Activated T-helper 17 cell treated with anti-CD3 and anti-CD28 coated beads, Interleukin-2, amount 50 U/mL, for 72 hours (primary cell): ENCODE measurements around the gene THRB. TPM values are rescaled to one million over a fixed set of nuclear protein-coding genes. Genes with fewer than 3 reads are reported as not detected.

ENCODE experiments used
- ATAC-seq: fragments of 150-1000 bp; cut with Tn5 transposase; replicated peaks from 2 replicates; pipeline ENCODE4 v1.10.0; 2021; ENCODE audit warnings: mild to moderate bottlenecking, moderate library complexity
- H3K27ac Mint-ChIP-seq: one replicate; pipeline ENCODE4 v1.8.0; 2022; ENCODE audit warnings: mixed read lengths
- H3K27me3 Mint-ChIP-seq: one replicate; pipeline ENCODE4 v1.8.0; 2022; ENCODE audit warnings: mixed read lengths
- H3K36me3 Mint-ChIP-seq: one replicate; pipeline ENCODE4 v1.8.0; 2022; ENCODE audit warnings: low read depth, mild to moderate bottlenecking, mixed read lengths
- H3K4me1 Mint-ChIP-seq: one replicate; pipeline ENCODE4 v1.8.0; 2022; ENCODE audit warnings: mixed read lengths
- H3K4me3 Mint-ChIP-seq: one replicate; pipeline ENCODE4 v1.8.0; 2022; ENCODE audit warnings: mild to moderate bottlenecking, mixed read lengths
- H3K9me3 Mint-ChIP-seq: one replicate; pipeline ENCODE4 v1.8.0; 2022; ENCODE audit warnings: mixed read lengths
- total RNA-seq, 2 donors: library from RNA; stranded (reverse); gene quantifications; one replicate each; pipeline ENCODE4 v1.2.3, GENCODE V29; 2022

THRB gene
- total RNA-seq, 2 donors from 2014 or later, result not detected

GRCh38 chr3:24198728-24199127 lies 295.9 kb downstream of the THRB start:
- H3K27me3 Mint-ChIP-seq, result peaks cover 9% of the 10 kb centered on the region
- no peak overlapping the region for H3K27ac Mint-ChIP-seq
- H3K36me3 Mint-ChIP-seq, result no peaks in the 10 kb centered on the region
- ATAC-seq, result no peak
- no peaks in the 10 kb centered on the region for H3K4me1 Mint-ChIP-seq
- H3K4me3 Mint-ChIP-seq, result no peak overlapping the region
- H3K9me3 Mint-ChIP-seq, result no peaks in the 10 kb centered on the region

- ATAC-seq, result no peak
- Mint-ChIP-seq H3K27ac (no peak overlapping the region), H3K4me1 (no peaks in the 10 kb centered on the region)
Observed at GRCh38 chr3:24197809-24198208, 296.8 kb downstream of the THRB start.

DNA sequence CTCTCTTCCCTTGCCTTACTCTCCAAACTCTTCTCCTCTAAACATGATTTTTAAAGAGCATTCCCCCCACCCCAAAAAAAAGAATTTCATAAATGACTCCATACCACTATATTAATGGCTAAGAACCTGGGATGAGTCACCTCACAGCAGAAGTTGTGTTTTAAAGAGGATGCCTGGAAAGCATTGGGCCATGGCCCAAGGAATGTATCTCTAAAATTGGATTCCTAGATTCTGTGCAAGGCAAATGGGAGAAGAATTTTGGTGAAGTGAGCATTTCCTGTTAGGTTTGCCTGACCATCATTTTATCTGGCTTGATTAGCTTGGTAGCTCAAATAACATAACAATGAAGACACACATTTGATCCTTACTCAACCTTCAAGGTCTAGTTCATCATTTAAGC lies 298.1 kb downstream of the THRB start:
- ATAC-seq, result no peak
- no peaks in the 10 kb centered on the region for H3K9me3 Mint-ChIP-seq
- no peaks in the 10 kb centered on the region for H3K4me1 Mint-ChIP-seq
- H3K4me3 Mint-ChIP-seq, result no peak overlapping the region
- H3K27me3 Mint-ChIP-seq, result peaks cover 5% of the 10 kb centered on the region
- no peak overlapping the region for H3K27ac Mint-ChIP-seq
- no peaks in the 10 kb centered on the region for H3K36me3 Mint-ChIP-seq

More at GRCh38 chr3:24197809-24198208, 296.8 kb downstream of the THRB start:
- Mint-ChIP-seq H3K4me3 (no peak overlapping the region), H3K36me3 (no peaks in the 10 kb centered on the region), H3K9me3 (no peaks in the 10 kb centered on the region), H3K27me3 (peaks cover 9% of the 10 kb centered on the region)

DNA sequence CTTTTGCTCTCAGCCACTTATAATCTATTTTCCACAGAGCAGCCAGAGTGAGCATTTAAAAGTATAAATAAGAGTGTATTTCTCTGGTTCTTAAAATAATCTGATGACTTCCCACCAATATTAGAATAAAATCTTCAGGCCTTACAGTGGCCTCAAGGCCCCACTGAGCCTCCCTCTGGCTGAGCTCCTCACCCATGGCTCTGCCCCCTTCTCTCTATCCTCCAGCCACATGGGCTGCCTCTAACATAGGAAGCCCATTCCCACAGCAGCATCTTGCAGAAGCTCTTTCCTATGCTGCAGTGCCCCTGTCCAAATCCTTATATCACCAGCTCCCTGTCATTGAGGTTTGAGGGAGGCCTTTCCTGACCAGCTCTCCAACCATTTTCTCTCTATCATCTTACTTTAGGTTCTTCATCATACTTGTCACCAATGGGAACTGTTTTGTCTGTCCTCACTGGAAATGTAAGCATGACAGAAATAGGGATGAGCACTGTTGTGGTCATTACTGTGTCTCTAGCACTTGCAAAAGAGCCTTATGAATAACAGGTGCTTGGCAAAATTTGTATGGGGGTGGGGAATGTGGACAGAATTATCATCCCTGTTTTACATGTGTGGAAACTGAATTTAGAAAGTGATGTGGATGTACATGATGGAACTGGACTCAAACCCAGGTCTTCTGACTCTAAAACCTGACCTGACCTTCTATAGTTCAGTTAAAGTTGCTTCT lies 299.0 kb downstream of the THRB start:
- Mint-ChIP-seq H3K27me3 (no peaks in the 10 kb centered on the region), H3K9me3 (no peaks in the 10 kb centered on the region), H3K4me1 (no peaks in the 10 kb centered on the region), H3K4me3 (no peak overlapping the region), H3K27ac (no peak overlapping the region), H3K36me3 (no peaks in the 10 kb centered on the region)
- ATAC-seq, result no peak

DNA sequence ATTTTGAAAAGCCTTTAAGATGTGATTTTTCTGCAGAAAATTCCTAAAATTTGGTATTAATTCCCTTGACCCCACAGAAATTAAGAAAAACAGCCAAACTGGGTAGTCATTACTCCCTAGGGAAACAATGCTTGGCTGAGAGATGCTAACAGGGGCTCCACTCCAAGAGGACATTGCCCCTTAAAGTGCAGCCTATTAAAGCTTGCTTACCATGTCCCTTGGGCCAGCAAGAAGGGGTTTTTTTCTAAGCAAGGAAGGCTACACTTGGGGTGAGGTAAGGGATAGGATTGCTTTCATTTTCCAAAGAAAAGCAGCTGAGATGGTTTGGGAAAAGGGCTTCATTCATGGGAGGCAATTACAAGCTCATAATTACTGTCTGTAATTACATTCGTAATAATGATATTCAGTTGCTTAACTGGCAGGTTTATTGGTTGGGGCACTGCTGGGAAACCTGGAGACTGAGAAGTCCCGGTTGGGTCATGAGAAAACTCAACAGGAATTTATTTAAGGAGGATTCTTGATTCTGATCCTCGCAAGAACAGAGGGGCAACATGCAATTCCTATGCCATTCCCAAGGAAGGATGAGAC lies 302.1 kb downstream of the THRB start:
- Mint-ChIP-seq H3K4me1 (no peaks in the 10 kb centered on the region), H3K9me3 (no peaks in the 10 kb centered on the region), H3K36me3 (no peaks in the 10 kb centered on the region), H3K27me3 (no peaks in the 10 kb centered on the region), H3K4me3 (no peak overlapping the region), H3K27ac (no peak overlapping the region)
- ATAC-seq, result no peak

DNA sequence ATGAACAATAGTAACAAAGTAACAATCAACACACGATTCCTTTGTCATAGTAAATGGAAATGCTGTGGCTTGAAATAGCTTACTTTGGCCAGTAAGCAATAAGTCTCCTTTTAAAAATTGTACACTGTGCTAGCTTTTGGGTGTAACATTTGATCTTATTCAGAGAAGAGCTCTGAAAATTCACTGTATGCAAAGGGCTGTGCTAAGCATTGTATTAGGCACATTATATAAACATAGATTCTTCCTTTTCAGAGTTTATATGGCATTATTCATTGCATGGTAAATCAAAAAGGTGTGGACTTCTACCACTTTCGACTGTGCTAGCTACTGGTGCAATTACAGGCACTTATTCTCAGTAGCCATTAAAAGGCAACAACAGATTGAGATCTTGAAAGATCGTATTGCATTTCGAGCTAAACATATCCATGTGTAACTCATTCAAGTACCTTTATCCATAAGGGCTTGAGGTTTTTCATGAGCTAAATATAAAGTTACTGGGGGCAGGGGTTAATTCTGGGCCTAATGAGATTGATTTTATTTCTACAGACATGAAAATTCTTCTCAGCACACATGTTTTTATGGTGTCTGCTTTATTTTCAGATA lies 302.7 kb downstream of the THRB start:
- Mint-ChIP-seq H3K4me1 (no peaks in the 10 kb centered on the region), H3K9me3 (no peaks in the 10 kb centered on the region), H3K27ac (no peak overlapping the region), H3K4me3 (no peak overlapping the region), H3K36me3 (no peaks in the 10 kb centered on the region), H3K27me3 (no peaks in the 10 kb centered on the region)
- ATAC-seq, result no peak

- Mint-ChIP-seq H3K4me3 (no peak overlapping the region), H3K4me1 (no peaks in the 10 kb centered on the region), H3K9me3 (no peaks in the 10 kb centered on the region), H3K27me3 (no peaks in the 10 kb centered on the region), H3K27ac (no peak overlapping the region), H3K36me3 (no peaks in the 10 kb centered on the region)
- no peak for ATAC-seq
Observed at GRCh38 chr3:24190256-24190655, 304.4 kb downstream of the THRB start.

DNA sequence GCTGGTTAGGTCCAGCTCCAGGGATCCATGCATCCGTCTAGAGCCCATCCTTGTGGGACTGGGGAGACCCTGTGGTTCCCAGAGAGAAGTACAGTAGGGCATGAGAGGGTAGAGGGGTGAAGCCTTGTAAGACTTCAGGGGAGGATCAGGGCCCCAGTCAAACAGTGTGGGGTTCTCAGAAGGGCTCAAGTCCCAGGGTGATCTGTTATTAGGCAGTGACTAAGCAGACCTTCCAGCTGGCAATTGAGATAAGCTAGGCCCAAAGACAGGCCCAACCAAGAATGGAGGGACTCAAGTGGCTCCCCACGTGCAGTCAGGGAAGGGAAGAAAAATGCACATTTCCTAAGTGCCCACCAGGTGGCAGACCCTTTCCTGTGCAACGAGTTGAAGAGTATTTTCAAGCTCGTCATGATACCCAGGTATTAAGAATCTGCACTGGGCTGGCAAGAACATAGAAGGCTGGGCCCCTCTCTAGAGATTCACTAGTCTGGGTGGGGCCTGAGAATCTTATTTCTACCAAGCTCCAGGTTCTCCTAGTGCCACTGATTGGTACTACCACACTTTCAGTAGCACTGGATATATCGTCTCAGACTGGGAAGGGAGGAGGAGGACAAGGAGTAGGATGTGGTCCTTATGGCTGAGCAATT lies 308.8 kb downstream of the THRB start:
- no peaks in the 10 kb centered on the region for H3K4me1 Mint-ChIP-seq

DNA sequence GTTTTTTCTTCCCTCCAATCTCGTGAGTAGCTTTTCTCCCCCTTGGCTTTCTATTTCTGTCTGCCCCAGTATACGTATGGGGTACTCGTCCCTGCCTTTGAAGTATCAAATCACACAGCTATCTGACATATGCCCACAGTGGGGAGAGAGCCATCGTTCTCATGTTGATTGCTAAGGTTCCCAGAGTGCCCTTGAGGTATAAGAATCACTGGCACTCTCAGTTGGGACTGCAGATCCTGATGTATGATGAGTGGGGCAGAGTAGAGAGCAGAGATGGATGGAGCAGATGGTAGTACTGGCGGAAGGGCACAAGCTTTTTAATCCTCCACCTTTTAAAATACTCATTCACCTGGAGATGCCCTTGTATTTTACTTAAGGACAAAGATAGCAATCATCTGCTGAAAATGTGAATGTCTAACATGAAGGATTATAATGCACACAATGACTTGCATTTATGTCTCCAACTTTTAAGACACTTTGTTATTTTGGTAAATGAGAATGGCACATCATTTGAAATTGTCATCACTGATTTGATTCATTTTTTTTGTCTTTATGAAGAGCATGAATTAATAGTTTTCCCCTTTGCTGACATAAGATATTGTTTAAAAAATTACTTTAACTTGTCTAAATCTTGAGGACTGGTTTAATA lies 310.0 kb downstream of the THRB start:
- Mint-ChIP-seq H3K9me3 (no peaks in the 10 kb centered on the region), H3K4me1 (no peaks in the 10 kb centered on the region), H3K4me3 (no peak overlapping the region), H3K27me3 (no peaks in the 10 kb centered on the region), H3K27ac (no peak overlapping the region), H3K36me3 (no peaks in the 10 kb centered on the region)
- no peak for ATAC-seq

More for the DNA sequence above, 308.8 kb downstream of the THRB start:
- Mint-ChIP-seq H3K36me3 (no peaks in the 10 kb centered on the region), H3K9me3 (no peaks in the 10 kb centered on the region), H3K4me3 (no peak overlapping the region), H3K27me3 (no peaks in the 10 kb centered on the region), H3K27ac (no peak overlapping the region)
- peak; percentile 45 for ATAC-seq

DNA sequence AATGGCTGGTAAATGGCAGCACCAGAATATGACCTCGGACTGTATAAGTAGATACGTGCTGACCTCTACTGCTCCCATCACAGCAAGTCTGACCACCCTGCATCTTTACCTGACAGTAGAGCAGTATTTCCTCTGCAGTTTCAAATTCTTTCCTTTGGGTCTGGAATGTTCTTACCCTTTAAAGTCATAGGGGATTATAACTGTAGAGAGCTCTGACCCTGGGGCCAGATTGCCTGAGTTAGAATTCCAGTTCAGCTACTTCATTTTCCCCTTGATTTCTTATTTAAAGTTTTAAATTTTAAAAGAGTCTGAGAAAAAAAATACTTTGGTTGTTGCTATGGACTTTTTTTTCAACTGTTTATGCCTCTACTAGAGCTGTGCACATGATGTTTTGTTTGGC lies 311.9 kb downstream of the THRB start:
- H3K27me3 Mint-ChIP-seq, result no peaks in the 10 kb centered on the region
- ATAC-seq, result no peak
- no peaks in the 10 kb centered on the region for H3K4me1 Mint-ChIP-seq
- no peak overlapping the region for H3K27ac Mint-ChIP-seq
- no peaks in the 10 kb centered on the region for H3K9me3 Mint-ChIP-seq
- no peaks in the 10 kb centered on the region for H3K36me3 Mint-ChIP-seq
- H3K4me3 Mint-ChIP-seq, result no peak overlapping the region

DNA sequence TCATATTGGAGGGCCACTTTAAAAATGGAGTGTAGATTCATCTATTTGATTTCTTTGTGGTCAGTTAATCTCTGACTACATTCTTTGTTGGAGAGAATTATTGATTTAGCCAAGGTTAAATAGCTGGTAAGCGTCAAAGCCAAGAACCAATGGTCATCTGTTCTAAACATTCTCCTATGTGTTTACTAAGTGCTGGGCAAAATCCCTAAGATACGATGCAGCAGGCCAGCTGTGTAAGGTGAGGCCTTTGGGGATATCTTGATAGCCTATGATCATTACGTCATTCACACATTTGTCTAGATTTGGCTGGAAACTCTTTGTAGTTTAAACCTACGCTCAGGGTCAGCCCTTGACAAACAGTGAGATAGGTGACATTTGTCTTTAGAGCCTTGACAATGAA lies 313.4 kb downstream of the THRB start:
- no peaks in the 10 kb centered on the region for H3K36me3 Mint-ChIP-seq
- H3K4me1 Mint-ChIP-seq, result no peaks in the 10 kb centered on the region
- no peak for ATAC-seq
- no peak overlapping the region for H3K27ac Mint-ChIP-seq
- no peaks in the 10 kb centered on the region for H3K9me3 Mint-ChIP-seq
- H3K27me3 Mint-ChIP-seq, result no peaks in the 10 kb centered on the region
- no peak overlapping the region for H3K4me3 Mint-ChIP-seq

DNA sequence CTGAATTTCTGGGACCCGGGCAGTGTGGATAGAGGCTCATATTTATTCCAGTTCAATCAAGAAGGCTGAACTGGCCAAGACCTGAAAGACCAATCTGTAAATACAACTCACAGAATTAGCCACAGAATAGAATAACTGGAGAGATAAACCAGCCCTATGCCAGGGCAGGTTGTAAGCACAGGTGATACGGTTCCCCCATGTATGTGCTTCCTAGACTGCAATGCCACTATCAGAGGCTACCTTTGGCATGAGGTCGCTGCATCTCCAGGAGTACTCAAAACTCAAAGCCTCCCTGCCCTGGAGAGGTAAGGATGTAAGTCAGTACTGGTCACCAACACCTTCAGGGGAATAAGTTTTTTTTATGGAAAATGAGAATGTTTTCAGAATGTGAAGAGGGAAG lies 314.0 kb downstream of the THRB start:
- no peak for ATAC-seq
- no peak overlapping the region for H3K27ac Mint-ChIP-seq
- no peaks in the 10 kb centered on the region for H3K4me1 Mint-ChIP-seq
- no peak overlapping the region for H3K4me3 Mint-ChIP-seq
- H3K36me3 Mint-ChIP-seq, result no peaks in the 10 kb centered on the region
- no peaks in the 10 kb centered on the region for H3K9me3 Mint-ChIP-seq
- H3K27me3 Mint-ChIP-seq, result no peaks in the 10 kb centered on the region

- ATAC-seq, result no peak
- H3K27me3 Mint-ChIP-seq, result no peaks in the 10 kb centered on the region
- H3K27ac Mint-ChIP-seq, result no peak overlapping the region
- no peaks in the 10 kb centered on the region for H3K36me3 Mint-ChIP-seq
- no peak overlapping the region for H3K4me3 Mint-ChIP-seq
- H3K4me1 Mint-ChIP-seq, result no peaks in the 10 kb centered on the region
- H3K9me3 Mint-ChIP-seq, result no peaks in the 10 kb centered on the region
Observed at GRCh38 chr3:24177201-24177600, 317.4 kb downstream of the THRB start.

- no peaks in the 10 kb centered on the region for H3K4me1 Mint-ChIP-seq
- H3K9me3 Mint-ChIP-seq, result no peaks in the 10 kb centered on the region
- no peaks in the 10 kb centered on the region for H3K27me3 Mint-ChIP-seq
- no peak overlapping the region for H3K4me3 Mint-ChIP-seq
- no peaks in the 10 kb centered on the region for H3K36me3 Mint-ChIP-seq
- no peak overlapping the region for H3K27ac Mint-ChIP-seq
- ATAC-seq, result no peak
Observed at GRCh38 chr3:24174614-24175013, 320.0 kb downstream of the THRB start.
